Right lobe of liver (tissue), 6 donors: Measurements from ENCODE around the gene EXD3. TPM values are rescaled to one million over a fixed set of nuclear protein-coding genes. Genes with fewer than 3 reads are reported as not detected.
A peak's percentile ranks its signal among the peaks of the same experiment; 100 is the strongest.

Experiments used
- ATAC-seq, 4 donors: fragments of 200-7000 bp; cut with Tn5 transposase; one replicate each; pipeline ENCODE4 v1.9.1; 2020; ENCODE audit warnings: mild to moderate bottlenecking in 4 of 4, moderate library complexity in 4 of 4
- DNase-seq, 3 donors: peaks; one replicate each; pipeline ENCODE4 v3.0.0-alpha.2; 2020
- H3K27ac ChIP-seq, 3 donors: fragments of 200-600 bp; one replicate each; pipeline ENCODE4 v1.8.0; 2022
- H3K27me3 ChIP-seq, 2 donors: fragments of 200-600 bp; one replicate each; pipeline ENCODE4 v1.8.0; 2022
- H3K36me3 ChIP-seq, 4 donors: fragments of 200-600 bp; sonication (generic) in 1 of 4; one replicate each; pipeline versions ENCODE4 v1.5.1 to v1.8.0; 2017 to 2022; ENCODE audit warnings: control low read depth in 1 of 4
- H3K4me1 ChIP-seq, 4 donors: fragments of 200-600 bp; sonication (generic) in 1 of 4; one replicate each; pipeline versions ENCODE4 v1.5.1 to v1.8.0; 2017 to 2022; ENCODE audit warnings: control low read depth in 1 of 4
- H3K4me3 ChIP-seq, 3 donors: fragments of 200-600 bp; one replicate each; pipeline ENCODE4 v1.8.0; 2022
- H3K9me3 ChIP-seq, 4 donors: fragments of 200-600 bp; sonication (generic) in 1 of 4; one replicate each; pipeline versions ENCODE4 v1.5.1 to v1.8.0; 2017 to 2022; ENCODE audit warnings: control low read depth in 1 of 4
- CTCF ChIP-seq, 4 donors: fragments of 200-600 bp in 3 of 4; fragments of 450-650 bp in 1 of 4; IDR thresholded peaks; one replicate each; pipeline versions ENCODE4 v1.5.1 to v1.8.0; 2016 to 2022; ENCODE audit warnings: antibody characterized with exemption in 4 of 4, mild to moderate bottlenecking in 2 of 4
- POLR2A ChIP-seq: fragments of 450-650 bp; IDR thresholded peaks from one replicate; pipeline ENCODE4 v1.6.1; 2017; ENCODE audit warnings: antibody characterized with exemption, mild to moderate bottlenecking
- WGBS: methylation state at CpG from one replicate; pipeline ENCODE4 v1.1.6; 2018; ENCODE audit warnings: low coverage, low lambda C conversion rate; ENCODE audit not compliant: insufficient coverage; ENCODE audit errors: missing lambda C conversion rate; 5-methylcytosine and 5-hydroxymethylcytosine counted together
- intact Hi-C, 2 donors: fragments of 100-400 bp; cut with DNase I; formaldehyde crosslinking; loops; one replicate each; pipeline versions ENCODE4 v1.11.2 to v1.14.1; 2022
- total RNA-seq, 6 experiments: library from RNA; depleted of rRNA in 2 of 6; stranded (reverse); fragments of >200 nt in 2 of 6; fragmentation: NEBNext Ultra II Directional in 3 of 6; extraction: Animal tissue kit (Norgen Biotek cat#: 25700) in 3 of 6; gene quantifications; one replicate each; pipeline versions ENCODE4 v1.1.0 to v1.2.4, GENCODE V29; 2016 to 2023
- donor health status: DM: no; HTN: yes; CAD: no.
- donor health status: DM: no; HTN: no; CAD: no.
- donor health status: DM: no; HTN: no; CAD: no.
- donor health status: DM: no; HTN: yes; CAD: no.
- donor health status: DM: no; HTN: yes; CAD: no.

EXD3 gene
- total RNA-seq, 6 experiments from 2014 or later, result 3.3 to 14.4 (median 10.6) TPM

GRCh38 chr9:137458194-137459151 lies 35.5 kb upstream of the EXD3 start:
- DNase-seq (peak; percentile 44 to 64 (median 55)), ATAC-seq (no peak)
- Histone ChIP-seq H3K27me3 (no peaks in the 10 kb centered on the region), H3K27ac (peak overlapping the region in 2 of 3 donors; percentile 59 to 61), H3K9me3 (no peaks in the 10 kb centered on the region), H3K4me3 (peak overlapping the region; percentile 65 to 73 (median 69)), H3K36me3 (no peaks in the 10 kb centered on the region), H3K4me1 (peaks cover 0 to 25% (median 3%) of the 10 kb centered on the region in 4 donors)
- intact Hi-C loops, result no loop called here
- no peak for TF ChIP-seq CTCF (IDR thresholded peaks at IDR 0.05)
- no peak for TF ChIP-seq POLR2A
- no CpG with 5 or more reads among the region's 88 CpGs for WGBS

- DNase-seq, result peak in 2 of 3 donors; percentile 47 to 57
- TF ChIP-seq CTCF (IDR thresholded peaks at IDR 0.05) (no peak), POLR2A (no peak)
- no peak overlapping the region for H3K27ac ChIP-seq
- no peaks in the 10 kb centered on the region for H3K36me3 ChIP-seq
- intact Hi-C loops, result no loop called here
- H3K4me1 ChIP-seq, result peaks cover 0 to 25% (median 3%) of the 10 kb centered on the region in 4 donors
- no peak overlapping the region for H3K4me3 ChIP-seq
- no peaks in the 10 kb centered on the region for H3K27me3 ChIP-seq
- 60% methylated on average over 1 of the region's 44 CpGs for WGBS
- no peaks in the 10 kb centered on the region for H3K9me3 ChIP-seq
- ATAC-seq, result no peak
These were observed 34.6 kb upstream of the EXD3 start for GRCh38 chr9:137457406-137458193.

GRCh38 chr9:137456864-137457405 lies 34.0 kb upstream of the EXD3 start:
- Histone ChIP-seq H3K4me1 (peaks cover 0 to 25% (median 3%) of the 10 kb centered on the region in 4 donors), H3K27me3 (no peaks in the 10 kb centered on the region), H3K4me3 (no peak overlapping the region), H3K9me3 (no peaks in the 10 kb centered on the region), H3K27ac (no peak overlapping the region), H3K36me3 (no peaks in the 10 kb centered on the region)
- no peak for ATAC-seq
- peak in 1 of 3 donors; percentile 45 for DNase-seq
- intact Hi-C loops, result no loop called here
- 60% methylated on average over 1 of the region's 10 CpGs for WGBS
- TF ChIP-seq CTCF (IDR thresholded peaks at IDR 0.05), result no peak
- TF ChIP-seq POLR2A, result no peak

- ATAC-seq, result no peak
- intact Hi-C loops, result no loop called here
- Histone ChIP-seq H3K4me3 (no peak overlapping the region), H3K27me3 (no peaks in the 10 kb centered on the region), H3K4me1 (peaks cover 0 to 25% (median 3%) of the 10 kb centered on the region in 4 donors), H3K27ac (peak overlapping the region in 2 of 3 donors; percentile 84 to 90), H3K36me3 (no peaks in the 10 kb centered on the region), H3K9me3 (no peaks in the 10 kb centered on the region)
- TF ChIP-seq POLR2A (no peak), CTCF (IDR thresholded peaks at IDR 0.05) (no peak)
- WGBS, result 71% methylated on average over 7 of the region's 12 CpGs
- DNase-seq, result peak in 1 of 3 donors; percentile 47
These were observed 33.3 kb upstream of the EXD3 start for GRCh38 chr9:137456061-137456863.
